Hepatic stellate cell (primary cell): ENCODE data around the gene FXYD6.

Experiments
- DNase-seq: peaks from one replicate; pipeline ENCODE4 v3.0.0; 2011; ENCODE audit warnings: low spot score

Gene FXYD6

DNA sequence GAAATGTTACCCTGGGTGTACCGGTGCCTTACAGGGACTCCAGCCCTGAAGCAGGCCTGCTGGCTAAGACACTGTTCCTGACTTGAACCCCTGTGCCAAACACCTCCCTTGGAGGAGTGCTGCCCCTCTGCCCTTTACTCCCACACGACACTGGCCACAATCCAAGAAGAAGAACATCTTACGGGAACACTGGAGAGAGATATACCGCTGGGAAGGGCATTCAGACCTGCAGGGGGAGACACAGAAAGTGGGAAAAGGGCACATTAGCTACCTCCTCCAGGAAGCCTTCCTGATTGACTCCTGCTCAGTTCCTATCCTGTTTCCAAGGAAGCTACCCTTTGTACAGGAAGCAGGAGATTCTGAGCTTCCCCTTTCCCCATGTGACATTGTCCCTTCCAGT, 34.1 kb upstream of the FXYD6 start:
- no peak for DNase-seq

DNA sequence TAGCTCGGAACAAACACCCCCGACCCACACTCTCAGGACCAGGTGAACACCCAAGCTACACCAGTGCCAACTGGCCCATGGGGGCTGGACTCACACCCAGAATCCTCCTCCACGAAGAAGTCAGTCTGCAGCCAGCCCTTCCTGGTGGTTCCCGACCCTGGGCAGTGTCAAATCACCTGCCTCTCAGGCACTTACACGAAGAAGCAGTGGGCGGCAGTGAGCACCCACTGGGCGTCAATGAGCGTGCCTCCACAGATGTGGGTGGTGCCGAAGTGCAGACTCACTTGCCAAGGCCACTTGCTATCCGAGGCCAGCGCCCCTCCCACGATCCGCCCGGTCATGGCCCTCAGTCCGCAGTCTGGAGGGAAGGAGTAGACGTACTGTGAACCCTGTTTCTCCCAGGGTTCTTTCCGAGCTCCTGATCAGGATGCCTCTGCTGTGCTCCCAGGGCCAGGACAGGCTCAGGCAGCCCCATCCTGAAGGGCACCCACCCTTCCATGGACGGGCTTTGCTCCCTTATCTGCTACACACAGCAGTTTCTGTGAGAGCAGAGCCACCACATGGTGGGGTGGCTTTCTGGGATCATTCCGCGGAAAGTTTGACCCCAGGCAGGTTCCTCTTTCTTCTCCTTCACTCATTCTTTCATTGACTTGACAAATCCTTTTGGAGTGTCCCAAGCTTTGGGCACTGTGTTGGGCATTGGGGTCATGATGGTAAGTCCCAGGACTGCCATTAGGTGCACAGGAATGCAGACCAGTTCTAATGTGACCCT, 33.3 kb upstream of the FXYD6 start:
- no peak for DNase-seq

DNA sequence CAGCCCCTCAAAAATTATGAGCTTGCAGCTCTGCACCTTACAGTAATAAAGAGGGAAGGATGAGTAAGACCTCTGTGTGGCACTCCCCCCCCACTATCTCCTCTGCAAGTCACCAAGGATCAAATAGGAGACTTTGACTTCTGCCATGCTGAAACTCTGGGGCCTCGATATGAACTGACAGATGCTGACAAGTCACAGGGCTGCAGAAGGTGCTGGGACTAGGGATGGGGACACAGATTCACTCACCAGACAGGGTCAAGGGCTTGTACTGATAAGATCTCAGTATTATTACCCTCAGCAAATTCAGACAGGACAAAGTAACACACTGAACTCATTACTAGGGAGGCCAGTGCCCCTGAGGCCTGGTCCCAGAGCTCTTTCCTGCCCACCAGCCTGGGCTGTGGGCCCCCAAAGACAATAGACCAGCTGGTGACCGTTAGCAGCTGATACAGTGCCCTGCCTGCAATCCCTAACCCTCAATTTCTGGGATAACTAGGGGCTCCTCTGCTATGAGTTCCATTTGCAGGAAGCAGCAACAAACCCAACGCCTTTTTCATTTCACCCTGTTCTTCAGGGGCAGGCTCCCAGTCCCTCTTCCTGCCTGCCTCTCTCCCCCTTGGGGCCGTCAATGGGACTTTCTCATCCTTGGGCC, 32.6 kb upstream of the FXYD6 start:
- no peak for DNase-seq

DNA sequence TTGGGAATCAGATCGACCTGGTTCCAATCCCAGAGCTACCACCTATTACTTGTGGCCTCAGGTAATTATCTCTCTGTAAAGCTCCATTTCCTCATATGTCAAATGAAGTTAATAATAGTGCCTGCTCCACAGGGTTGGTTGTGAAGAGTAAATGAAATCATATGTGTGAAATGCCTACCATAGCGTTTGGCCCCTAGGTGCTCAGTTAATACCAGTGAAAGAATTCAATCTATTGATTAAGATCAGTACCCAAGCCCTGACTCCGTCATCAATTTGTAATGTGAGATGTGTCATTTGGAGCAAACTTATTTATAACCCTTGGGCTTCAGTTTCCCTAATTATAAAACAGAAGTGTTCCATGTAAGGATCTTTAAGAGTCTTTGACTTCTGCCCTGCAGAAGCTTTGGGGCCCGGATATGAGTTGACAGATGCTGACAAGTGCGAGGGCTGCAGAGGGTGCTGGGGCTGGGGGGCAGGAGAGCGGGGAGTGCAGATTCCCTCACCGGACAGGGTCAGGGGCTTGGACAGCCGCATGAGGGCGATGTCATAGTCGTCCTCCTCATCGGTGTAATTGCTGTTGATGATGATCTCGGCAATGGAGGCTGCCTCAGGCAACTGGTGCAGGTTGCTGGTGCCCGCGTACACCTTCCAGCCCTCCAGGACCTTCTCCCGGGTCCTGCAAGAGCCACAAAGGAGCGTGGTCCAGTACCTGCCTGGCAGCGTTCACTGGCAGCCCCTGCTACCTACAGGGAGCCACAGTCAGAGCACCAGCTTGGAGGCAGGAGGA, 31.8 kb upstream of the FXYD6 start:
- DNase-seq = no peak

DNA sequence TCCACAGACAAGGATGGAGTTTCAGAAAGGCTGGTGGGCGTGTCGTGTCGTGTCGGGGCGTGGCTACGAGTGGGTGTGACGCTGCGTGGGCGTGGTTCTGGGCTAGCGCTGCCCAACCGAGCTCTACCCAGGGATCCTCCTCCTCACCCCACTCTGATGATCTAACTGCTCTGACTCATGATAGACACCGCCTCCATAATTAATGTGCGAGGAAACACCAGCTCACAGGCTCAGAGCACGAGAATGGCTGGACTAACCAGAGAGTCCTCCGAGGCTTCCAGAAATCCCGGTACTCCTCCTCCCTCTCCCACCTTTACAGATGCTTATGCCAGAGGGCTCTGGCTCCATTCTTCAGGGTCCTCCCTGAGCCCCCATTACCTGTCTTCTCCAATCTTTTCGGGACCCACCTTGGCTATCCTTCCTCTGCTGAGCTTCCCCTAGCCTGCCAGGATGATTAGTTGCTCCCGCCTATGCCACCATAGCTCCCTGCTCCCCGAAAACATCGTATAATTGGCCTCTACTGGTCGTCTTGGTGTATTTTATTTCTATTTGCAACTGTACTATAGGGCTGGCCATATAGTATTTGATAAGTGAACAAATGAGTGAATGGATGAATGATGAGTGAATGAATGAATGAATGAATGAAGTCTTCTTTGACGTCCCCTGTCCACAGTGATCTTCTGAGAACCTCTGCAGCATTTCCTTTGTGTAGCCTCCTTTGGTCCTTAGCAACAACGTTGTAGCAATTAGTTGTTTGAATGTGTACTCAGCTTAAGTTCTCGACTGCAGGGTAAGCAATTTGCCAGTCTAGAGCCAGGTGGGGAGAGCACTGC, 31.0 kb upstream of the FXYD6 start:
- DNase-seq = peak; percentile 41

DNA sequence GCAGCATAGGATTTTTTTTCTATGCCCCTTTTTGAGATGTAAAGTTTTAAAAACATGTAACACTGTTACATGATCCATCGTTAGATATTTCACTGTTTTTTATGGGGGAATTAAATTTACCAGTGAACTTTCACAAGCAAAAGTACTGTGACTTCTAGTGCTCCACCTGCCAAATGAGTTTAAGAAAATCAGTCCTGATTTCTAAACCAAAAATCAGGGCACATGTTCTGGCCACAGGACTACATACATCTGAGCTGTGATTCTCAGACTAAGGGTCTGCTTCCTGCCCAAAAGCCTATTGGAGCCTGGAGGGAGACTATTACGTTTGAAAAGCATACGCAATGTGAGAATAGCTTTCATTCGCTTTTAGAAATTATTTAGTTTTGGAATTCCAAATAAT, 30.3 kb upstream of the FXYD6 start:
- no peak for DNase-seq

DNA sequence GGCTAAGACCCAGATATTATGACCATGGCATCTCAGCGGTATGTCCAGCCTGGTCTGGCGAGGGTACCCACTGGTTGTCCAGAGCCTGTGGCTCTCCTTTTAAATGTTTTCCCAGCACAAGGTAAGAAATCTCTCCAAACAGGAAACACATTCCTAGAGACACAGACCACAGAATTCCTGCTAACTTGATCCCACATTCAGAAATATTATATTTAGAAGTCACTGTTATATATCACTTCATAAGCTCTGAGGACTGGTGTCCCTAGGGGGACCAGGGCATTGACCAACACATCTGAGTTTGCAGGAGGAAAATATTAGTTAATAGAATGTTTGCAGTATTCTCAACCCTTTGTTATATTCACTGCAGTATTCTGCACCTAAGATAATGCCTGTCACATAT, 29.7 kb upstream of the FXYD6 start:
- no peak for DNase-seq

DNA sequence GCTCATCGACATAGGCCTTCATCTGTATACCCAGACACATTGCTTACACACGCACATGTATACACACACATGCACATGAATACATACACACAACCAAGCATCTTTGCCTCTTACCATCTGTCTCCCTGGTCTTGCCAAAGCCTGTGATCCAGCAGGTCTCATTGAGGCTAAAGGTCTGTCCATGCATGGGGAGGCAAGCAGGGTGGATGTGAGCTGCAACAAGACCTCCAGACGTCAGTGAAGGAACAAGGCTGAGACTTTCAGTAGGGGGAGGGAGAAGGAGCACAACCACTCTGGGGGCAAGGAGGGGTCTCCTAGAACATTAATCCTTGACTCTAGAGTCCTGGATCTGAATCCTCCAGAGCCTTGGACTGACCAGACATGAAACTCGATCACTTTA, 29.1 kb upstream of the FXYD6 start:
- no peak for DNase-seq

DNA sequence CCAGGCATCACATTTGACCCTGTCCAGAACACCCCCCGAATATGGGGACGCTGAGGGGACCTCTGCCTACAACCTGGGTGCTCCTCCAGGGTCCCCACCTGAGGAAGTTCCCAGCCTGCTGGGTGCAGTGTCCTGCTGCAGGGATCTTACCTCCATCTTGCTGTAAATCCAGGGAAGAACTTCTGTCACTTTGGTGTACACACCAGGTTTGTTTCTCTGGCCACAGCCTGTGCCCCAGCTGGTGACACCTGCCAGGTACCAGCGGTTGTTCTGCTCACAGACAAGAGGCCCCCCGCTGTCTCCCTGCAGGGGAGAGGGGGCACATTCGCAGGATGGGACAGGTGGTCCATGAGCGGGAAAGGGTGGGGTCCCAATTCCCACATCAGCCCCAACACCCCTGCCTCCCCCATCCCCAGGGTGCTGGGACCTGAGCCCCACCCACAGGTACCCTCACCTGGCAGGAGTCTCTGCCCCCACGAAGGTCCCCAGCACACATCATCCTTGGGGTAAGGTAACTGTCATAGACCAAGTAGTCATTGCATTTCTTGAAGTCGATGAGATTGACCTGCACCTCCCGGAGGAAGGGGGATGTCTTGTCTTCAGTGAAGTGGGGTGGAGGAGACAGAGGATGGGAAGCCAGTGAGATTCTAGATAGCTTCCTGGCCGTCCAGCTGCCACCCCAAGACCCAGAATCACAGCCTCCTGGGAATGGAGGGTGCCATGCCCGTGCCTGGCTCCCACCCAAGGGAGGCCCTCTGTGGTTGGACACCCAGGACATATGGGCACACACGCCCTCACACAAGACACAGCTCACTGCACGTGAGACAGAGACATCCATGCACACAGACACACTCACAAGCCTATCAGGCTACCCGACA, 27.3 kb upstream of the FXYD6 start:
- DNase-seq = no peak

DNA sequence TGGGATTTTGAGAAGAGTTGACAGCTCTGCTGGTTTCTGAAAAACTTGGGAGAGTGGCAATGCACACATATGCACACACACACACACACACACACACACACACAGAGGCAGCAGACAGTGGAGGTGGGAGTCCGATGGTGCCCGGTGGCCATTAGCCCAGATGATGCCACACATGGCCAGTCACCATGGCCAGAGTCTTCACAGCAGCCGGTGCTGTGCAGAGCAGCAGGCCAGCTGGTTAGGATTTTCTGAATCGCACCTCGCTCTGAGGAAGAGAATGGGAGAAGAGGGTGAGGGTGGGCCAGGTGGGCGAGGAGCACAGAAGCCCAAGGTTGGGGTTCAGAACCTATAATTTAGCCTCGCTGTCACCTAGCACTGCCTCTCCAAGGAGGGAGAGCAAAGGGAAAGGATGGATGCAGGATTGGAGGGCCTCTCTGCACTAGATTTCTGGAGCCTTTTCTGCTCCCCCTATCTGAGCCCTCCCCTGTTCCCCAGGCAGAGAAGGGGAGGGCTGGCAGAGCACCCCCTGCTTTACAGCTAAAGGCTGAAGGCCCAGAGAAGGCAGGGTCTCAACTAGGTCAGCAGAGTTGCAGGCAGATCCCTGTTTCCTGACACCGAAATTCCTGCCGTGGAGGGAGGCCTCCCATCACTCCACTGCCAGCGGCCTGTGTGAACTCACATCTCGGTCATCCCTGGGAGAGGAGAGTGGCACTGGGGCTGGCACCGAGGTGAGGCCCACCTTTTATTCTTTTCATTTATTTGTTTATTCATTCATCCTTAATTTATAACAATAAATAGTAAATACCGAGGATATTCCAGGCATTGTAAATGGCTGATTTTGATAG, 25.8 kb upstream of the FXYD6 start:
- no peak for DNase-seq

DNA sequence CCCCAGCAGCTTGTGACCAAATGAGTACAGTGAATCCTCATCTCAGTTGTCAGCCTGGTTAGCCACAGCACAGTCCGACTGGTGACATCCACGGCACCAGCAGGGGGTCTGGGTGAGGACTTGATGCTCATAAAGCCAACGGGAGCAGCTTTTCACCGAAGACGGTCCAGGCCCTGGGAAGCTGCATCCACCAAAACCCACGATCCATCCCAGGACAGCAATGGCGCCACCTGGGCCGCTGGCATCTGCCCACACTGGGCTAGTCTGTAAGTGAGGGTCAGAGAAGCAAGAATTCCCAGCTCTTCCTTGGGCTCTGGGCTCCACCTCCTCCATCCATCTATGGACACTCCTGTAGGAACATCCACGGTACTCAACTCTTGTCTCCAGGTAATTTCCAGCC, 25.1 kb upstream of the FXYD6 start:
- DNase-seq = no peak

DNA sequence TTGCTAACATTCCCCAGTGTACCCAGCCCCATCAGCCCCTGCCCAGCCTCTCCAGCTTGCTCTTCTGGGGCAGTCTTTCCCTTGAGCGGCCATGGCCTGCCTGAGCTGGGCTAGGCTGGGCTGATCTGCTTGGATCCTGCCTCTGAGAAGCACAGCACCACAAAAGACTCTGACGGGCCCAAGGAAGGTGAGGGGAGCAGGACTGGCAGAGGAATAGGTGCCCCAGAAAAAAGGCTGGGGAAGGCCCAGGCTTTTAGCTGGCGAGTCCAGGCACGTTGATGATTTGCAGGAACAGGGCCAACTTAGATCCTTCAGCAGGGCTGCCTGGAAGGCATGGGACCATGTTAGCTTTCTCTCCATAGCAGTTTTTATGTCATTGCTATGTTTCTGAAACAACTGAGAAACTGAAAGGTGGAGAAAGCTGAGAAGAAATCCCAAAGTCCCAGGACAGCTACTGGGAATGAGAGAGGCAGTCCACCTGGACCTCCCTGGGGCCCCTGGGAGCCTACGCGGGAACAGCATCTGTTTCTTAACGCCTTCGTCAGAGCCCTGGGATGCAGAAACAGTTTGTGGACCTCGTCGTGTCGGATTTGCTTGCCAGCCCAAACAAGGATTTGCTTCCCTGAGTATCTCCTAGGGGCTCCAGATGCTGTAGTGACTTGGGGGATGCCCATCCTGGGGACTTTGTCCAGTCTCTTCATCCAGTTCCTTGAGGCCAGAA, 24.4 kb upstream of the FXYD6 start:
- DNase-seq = no peak

DNA sequence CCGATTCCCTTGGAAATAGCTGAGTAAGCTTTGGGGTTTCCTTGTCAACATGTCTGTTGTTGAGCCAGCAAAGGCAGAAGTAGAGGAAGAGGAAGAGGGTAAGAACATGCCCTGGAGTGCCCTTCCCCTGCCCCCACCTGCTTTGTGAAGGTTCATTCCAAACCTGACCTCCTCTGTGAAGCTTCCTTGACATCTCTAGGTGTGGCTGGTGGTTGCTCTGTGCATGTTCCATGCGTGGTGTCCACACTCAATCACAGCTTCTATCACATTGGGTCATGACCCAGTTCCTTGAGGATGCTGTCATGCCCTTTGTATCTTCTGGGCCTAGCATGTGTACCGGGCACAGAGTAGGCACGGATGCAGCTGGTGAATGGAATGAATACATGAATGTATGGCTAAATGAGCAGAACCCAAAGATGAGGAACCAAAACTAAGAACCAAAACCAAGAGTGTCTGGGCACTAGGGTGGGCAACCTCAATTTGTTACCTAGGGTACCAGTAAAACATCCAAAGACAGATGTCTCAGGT, 23.7 kb upstream of the FXYD6 start:
- no peak for DNase-seq

DNA sequence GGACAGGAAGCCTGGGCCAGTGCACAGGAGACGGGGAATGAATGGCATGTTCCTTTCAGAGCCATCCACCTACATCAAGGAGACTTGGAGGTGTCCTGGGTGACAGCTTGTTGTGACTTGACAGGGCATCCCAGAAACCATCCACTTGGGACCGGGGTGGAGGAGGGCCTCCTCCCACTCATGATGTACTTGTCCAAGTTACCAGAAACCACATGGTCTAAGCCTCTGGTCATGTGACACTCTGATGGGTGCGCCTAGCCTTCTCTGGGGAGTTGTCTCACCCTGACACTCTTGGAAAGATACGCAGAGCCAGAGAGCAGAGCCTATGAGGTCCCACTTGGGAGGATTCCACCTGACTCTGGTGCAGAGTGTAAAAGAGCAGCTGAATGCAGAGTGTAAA, 21.6 kb upstream of the FXYD6 start:
- DNase-seq = no peak

DNA sequence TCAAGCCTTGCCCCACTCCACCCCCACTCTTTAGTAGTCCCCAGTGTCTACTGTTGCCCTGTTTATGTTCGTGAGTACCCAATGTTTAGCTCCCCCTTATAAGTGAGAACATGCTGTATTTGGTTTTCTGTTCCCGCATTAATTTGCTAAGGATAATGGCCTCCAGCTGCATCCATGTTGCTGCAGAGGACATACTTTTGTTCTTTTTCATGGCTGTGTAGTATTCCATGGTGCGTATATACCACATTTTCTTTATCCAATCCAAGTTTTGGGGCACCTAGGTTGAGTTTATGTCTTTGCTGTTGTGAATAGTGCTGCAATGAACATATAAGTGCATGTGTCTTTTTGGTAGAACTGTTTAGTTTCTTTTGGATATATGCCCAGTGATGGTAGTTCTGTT, 16.2 kb upstream of the FXYD6 start:
- no peak for DNase-seq

DNA sequence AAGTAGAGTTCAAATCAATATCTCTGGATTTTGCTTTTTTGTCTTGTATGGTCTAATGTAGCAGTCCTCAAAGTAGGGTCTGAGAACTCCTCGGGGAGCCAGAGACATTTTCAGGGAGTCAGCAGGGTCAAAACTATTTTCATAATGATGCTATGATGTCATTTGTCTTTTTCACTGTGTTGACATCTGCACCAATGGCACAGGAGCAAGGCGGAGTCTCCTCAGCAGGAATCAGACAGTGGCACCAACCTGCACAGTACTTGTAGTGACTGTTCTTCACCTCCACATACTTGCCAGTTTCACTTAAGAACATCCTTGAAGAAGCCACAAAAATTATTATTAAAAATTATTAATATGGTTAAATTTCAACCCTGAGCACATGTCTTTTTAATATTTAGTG, 14.9 kb upstream of the FXYD6 start:
- no peak for DNase-seq

DNA sequence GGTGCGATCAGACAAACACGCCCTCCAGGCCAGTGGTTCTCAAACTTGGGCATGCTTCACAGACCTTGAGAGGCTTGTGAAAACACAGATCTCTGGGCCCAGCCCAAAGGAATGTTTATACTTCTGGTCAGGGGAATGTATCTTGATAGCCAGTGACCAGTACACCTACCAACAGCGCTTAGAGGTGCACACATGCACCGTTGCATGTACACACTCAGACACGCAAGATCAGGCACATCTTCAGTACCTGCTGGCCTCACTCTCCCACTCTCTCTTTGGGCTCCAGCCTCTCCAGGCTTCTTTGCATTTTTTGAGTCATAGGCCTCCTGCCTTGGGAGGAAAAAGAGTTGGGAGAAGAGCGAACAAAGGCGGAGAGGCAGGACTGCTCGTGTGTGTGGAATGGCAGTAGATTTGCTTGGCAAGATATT, 11.7 kb upstream of the FXYD6 start:
- no peak for DNase-seq

DNA sequence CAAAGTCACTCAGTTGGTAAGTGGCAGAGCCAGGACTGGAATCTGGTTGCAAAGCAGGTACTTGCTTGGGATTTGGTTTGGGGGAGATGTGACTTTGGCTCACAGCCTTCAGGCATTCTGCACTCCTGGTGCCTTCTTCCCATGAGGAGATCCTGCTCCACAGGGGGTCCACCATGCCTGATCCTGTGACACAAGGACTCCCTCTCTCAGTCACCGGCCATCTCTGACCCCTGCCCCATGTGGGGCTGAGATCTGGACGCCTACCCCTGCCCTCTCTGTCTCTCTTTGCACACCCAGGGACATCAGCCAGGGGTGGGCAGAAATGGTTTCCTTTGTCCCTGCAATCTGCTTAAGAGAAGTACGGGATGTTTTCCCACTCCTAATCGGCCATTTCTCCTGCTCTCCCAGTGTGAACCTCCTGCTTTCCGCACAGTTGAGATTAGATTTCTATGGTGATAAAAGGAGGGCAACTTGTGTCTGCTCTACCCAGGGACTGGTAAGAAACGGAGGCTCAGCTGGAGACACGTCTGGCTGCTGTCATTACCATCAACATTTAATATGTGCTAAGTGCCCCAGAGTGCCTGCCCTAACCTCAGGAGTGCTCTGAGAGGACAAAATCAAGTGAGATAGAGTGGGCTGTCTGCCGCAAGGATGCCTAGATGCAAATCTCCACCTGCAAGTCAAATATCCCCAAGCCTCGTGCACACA, 11.1 kb upstream of the FXYD6 start:
- DNase-seq = no peak

DNA sequence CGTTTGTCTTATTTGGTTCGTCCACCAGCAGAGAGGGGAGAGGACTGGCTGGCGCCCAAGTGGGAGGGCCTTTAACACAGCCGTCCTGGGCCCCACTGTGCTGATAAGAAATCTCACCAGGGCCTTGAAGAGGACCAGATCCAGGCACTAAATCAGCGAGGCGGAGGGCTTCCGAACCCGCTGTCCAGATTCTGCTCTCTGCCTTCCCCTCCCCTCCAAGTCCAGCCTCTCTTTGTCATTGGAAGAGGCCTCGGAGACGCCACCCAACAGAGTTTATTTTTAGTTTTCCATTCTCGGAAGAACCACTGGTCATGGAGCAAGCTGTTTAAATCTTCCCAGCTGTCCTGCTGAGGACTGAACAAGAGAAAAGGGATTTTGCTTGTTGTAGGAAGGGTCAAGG, 9.3 kb upstream of the FXYD6 start:
- no peak for DNase-seq
